Measurements from ENCODE around the gene SEMA4C. TPM values are rescaled to one million over a fixed set of nuclear protein-coding genes. Genes with fewer than 3 reads are reported as not detected.

SEMA4C gene
- total RNA-seq, 2 experiments from 2014 or later = 7.7 to 8.5 TPM

DNA sequence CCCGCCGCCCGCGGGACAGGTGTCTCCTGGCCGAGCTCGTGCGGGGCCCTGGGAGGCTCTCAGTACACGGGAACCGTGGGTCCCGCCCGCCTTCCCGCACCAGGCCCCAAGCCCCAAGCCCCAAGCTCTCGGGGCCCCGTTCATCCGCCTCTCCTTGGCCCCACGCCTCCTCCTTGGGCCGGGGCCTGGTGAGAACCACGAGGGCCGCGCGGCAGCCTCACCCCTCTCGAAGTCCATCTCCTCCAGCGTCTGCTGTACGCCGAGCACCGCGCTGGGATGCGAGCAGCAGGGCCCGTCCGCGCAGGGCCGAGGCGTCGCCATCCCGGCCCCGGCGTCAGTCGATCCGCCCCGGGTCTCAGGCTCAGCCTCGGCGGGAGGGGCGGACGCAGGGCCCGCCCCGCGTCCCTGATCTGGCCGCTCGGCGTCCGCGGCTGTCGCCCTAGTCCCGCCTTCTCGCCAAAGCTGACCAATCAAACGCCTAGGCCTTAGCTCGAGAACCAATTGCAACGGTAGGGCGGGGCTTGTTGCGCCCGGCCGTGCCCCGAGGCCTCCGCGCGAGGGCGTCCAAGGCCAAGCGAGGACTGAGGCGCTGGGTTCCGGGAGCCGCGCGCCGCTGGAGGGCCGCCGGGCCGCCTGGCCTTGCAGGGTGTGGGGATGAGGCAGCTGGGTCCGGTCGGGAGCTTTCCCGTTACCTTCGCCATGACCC is 12.1 kb downstream of the SEMA4C start, which contains the start of gene ANKRD39:
ANKRD39 (minus strand) TSS at position 350 of the 706 bp plus-strand sequence; CDS start at position 321, 29 bp downstream.
- Mint-ChIP-seq H3K4me1 (ENCODE audit: low read depth) (peaks cover 34% of the 10 kb centered on the region), H3K27me3 (ENCODE audit: low read depth) (no peaks in the 10 kb centered on the region), H3K9me3 (no peaks in the 10 kb centered on the region)

DNA sequence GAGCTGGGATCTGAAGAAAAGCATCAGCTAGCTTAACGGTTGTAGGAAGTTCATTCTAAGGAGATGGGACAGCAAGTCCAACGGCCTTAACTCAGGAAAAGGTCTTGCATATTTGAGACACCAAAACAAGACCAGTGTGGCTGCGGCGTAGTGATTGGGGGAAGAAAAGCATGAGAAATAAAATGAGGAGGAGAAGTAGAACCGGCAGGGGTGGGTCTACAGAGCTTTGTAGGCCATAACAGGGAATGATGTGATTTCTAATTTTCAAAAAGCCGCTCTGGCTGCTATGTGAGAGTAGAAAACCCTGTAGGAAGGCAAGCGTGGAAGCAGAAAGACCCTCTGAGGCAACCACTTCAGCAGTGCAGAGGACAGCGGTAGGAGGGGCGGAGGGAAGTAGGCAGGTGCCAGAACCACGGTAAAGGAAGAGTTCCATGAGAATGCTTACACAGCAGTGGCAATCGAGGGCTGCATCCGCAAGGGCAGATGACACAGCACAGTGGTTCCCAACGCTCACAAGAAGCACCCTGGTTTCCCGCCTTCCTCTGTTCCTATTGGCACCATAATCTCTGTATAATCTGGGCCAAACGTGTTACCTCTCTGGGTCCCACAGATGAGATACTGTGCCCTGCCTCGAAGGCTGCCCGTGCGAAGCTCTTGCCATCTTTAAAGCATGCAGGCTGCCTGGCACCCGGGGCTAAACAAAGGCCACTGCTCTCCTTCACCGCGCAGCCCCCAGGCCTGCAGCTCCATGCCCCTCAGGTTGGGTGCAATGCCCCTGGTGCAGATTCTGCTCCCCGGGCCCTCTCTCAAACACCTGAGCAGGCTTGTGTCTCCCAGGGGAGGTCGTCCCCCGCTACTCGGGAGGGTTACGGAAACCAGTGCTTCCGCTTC is 12.9 kb downstream of the SEMA4C start:
- intact Hi-C loops (cut with micrococcal nuclease) = loop anchor here (5.0 kb wide), 2 partner anchors 95 to 220 kb away; partner anchors contain the start of genes CNNM4 and KANSL3
- Mint-ChIP-seq H3K36me3 (ENCODE audit: low read depth) (peaks cover 16% of the 10 kb centered on the region), H3K27ac (peak overlapping the region; percentile 71), H3K27me3 (ENCODE audit: low read depth) (no peaks in the 10 kb centered on the region), H3K4me3 (peak overlapping the region; percentile 86), H3K9me3 (no peaks in the 10 kb centered on the region), H3K4me1 (ENCODE audit: low read depth) (peaks cover 34% of the 10 kb centered on the region)
- CTCF ChIA-PET = interaction anchor here (0.6 to 10.4 kb wide), 39 partner anchors 8 to 264 kb away, joined by 3 to 214 read pairs (median 5); partner anchors contain the start of genes ANKRD23 and ANKRD36
- DNase-seq = peak; percentile 65

More for the DNA sequence above, 12.1 kb downstream of the SEMA4C start, which contains the start of gene ANKRD39:
- H3K27ac Mint-ChIP-seq = peak within 1 kb of the TSS; percentile 71
- intact Hi-C loops (cut with micrococcal nuclease) = loop anchor here (1.0 to 5.0 kb wide), 8 partner anchors 9 to 254 kb away; partner anchors contain the start of genes CNNM3, CNNM4 and KANSL3
- peak; percentile 99 for DNase-seq
- H3K4me3 Mint-ChIP-seq = peak within 1 kb of the TSS; percentile 86
- CTCF ChIA-PET = interaction anchor here (0.6 to 10.4 kb wide), 39 partner anchors 9 to 265 kb away, joined by 3 to 214 read pairs (median 5); partner anchors contain the start of genes ANKRD23 and ANKRD36
- peaks cover 14% of the 10 kb centered on the region for H3K36me3 Mint-ChIP-seq (ENCODE audit: low read depth)

DNA sequence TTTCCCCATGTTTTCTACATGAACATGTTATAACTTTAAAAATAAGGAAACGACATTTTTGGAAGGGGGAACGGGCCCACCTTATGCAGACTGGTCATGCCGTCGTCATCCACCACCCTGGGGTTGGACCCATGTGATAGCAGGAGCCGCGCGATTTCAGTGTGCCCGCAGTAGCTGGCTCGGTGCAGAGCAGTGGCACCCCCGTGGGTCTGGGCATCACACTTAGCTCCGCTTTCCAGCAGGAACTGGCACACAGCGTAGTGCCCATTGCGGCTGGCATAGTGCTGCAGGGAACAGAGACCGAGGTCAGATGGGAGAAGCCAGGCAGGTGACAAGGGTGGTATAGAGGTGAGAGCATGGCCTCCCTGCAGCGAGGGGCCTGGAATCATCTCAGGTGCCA is 16.6 kb downstream of the SEMA4C start:
- Mint-ChIP-seq H3K9me3 (no peaks in the 10 kb centered on the region), H3K4me3 (no peak overlapping the region), H3K27ac (no peak overlapping the region), H3K36me3 (ENCODE audit: low read depth) (peaks cover 21% of the 10 kb centered on the region), H3K4me1 (ENCODE audit: low read depth) (peaks cover 16% of the 10 kb centered on the region), H3K27me3 (ENCODE audit: low read depth) (no peaks in the 10 kb centered on the region)
- DNase-seq = no peak
- intact Hi-C loops (cut with micrococcal nuclease) = no loop called here
- CTCF ChIA-PET = interaction anchor here (2.6 kb wide), 1 partner anchor 98 kb away, joined by 22 read pairs; no protein-coding TSS in a partner anchor

DNA sequence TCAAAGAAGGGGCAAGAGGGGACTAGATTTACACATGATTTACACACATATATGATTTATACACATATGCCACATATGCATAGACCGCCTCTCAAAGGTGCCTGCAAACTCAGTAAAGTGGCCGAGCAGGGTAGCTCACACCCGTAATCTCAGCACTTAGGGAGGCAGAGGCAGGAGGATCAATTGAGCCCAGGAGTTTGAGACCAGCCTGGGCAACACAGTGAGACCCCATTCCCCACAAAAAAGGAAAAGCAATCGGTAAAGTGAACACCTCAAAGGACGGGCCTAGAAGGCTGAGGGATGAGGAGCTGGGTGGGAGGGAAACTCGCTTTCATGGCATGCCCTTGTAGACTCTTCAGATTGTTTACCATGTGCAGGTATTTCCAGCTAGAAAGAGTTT is 17.2 kb downstream of the SEMA4C start:
- DNase-seq = no peak
- Mint-ChIP-seq H3K27ac (no peak overlapping the region), H3K4me3 (no peak overlapping the region), H3K9me3 (no peaks in the 10 kb centered on the region), H3K27me3 (ENCODE audit: low read depth) (no peaks in the 10 kb centered on the region), H3K4me1 (ENCODE audit: low read depth) (peaks cover 16% of the 10 kb centered on the region), H3K36me3 (ENCODE audit: low read depth) (peaks cover 21% of the 10 kb centered on the region)
- CTCF ChIA-PET = interaction anchor here (0.9 to 2.6 kb wide), 2 partner anchors 89 to 98 kb away, joined by 5 to 22 read pairs; no protein-coding TSS in a partner anchor
- intact Hi-C loops (cut with micrococcal nuclease) = no loop called here

DNA sequence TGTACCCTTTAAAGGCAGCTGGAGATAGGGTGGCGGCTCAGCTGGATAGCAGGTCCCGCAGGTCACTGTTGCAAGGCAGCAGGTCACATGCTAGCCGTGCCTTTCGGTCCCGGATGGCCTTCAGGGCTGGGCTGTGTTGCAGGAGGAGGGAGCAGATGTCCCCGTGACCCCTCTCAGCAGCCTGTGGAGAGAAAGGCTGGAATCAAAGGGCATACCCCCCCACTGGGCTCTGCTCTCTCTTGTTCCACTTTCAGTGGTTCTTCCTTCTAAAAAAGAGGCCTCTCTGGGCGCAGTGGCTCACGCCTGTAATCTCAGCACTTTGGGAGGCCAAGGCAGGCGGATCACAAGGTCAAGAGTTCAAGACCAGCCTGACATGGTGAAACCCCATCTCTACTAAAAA is 21.6 kb downstream of the SEMA4C start:
- Mint-ChIP-seq H3K27ac (no peak overlapping the region), H3K36me3 (ENCODE audit: low read depth) (peaks cover 21% of the 10 kb centered on the region), H3K4me1 (ENCODE audit: low read depth) (no peaks in the 10 kb centered on the region), H3K4me3 (no peak overlapping the region), H3K27me3 (ENCODE audit: low read depth) (no peaks in the 10 kb centered on the region), H3K9me3 (no peaks in the 10 kb centered on the region)
- CTCF ChIA-PET = interaction anchor here (2.1 kb wide), 1 partner anchor 10 kb away, joined by 9 read pairs; the partner anchor contains the start of gene ANKRD39
- no peak for DNase-seq
- intact Hi-C loops (cut with micrococcal nuclease) = no loop called here

DNA sequence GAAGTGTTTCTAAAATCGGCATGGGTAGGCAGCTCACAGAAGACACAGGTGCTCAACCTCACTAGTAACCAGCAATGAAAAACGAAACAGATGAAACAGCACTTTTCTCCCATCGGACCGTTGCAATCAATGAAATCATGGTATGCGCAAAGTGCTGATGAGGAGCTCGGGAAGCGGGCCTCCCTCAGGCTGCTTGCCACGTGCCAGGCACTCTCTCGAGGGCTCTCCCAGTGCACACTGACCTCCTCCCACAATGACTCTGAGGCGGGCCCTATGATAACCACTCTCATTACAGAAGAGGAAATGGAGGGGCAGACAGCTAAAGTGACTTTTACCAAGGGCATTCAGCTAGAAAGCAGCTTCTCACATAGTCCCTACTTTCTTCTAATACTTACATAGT is 22.3 kb downstream of the SEMA4C start:
- Mint-ChIP-seq H3K9me3 (no peaks in the 10 kb centered on the region), H3K27me3 (ENCODE audit: low read depth) (no peaks in the 10 kb centered on the region), H3K4me1 (ENCODE audit: low read depth) (no peaks in the 10 kb centered on the region), H3K36me3 (ENCODE audit: low read depth) (peaks cover 15% of the 10 kb centered on the region), H3K4me3 (no peak overlapping the region), H3K27ac (no peak overlapping the region)
- intact Hi-C loops (cut with micrococcal nuclease) = no loop called here
- DNase-seq = no peak
- CTCF ChIA-PET = interaction anchor here (0.6 to 2.1 kb wide), 3 partner anchors 10 to 103 kb away, joined by 3 to 9 read pairs (median 4); partner anchors contain the start of gene ANKRD39

DNA sequence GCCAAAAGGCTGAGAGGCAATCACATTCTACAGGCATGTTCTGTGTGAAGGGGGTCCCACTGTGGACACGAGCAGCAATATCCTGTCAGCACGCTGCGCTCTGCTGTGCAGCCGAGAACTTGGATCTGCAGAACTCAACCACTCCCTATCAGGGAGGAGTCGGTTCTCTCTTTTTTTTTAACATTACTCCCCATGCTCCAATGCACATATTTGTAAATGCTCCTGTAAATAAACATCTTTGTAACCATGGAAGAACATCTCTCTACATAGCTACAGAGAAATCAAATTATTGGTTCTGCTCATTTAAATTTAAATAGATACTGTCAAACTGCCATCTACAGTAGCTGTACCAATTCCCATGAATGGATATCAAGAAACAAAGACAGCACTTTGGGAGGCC is 23.1 kb downstream of the SEMA4C start:
- CTCF ChIA-PET = no interaction called here
- Mint-ChIP-seq H3K9me3 (no peaks in the 10 kb centered on the region), H3K4me3 (no peak overlapping the region), H3K36me3 (ENCODE audit: low read depth) (peaks cover 14% of the 10 kb centered on the region), H3K4me1 (ENCODE audit: low read depth) (no peaks in the 10 kb centered on the region), H3K27me3 (ENCODE audit: low read depth) (no peaks in the 10 kb centered on the region), H3K27ac (no peak overlapping the region)
- DNase-seq = no peak
- intact Hi-C loops (cut with micrococcal nuclease) = no loop called here

DNA sequence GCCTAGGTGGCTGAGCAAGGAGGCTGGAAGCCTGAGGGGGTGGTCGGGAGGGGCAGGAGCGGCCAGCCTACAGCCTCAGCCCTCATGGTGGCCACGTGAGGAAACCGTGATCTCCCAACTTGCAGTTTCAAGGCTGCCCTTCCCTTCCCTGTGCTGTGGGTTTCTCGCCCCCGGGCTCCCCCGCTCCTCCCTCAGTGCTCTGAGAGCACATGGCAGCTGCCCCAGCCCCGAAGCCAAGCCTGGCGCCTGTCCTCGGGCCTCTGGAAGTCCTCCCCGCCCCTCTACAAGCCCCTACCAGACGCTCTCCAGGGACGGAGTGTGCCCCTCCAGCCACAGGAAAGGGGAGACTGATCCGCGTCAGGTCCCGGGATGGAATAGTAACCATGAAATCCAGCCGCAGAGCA is 25.5 kb downstream of the SEMA4C start:
- intact Hi-C loops (cut with micrococcal nuclease) = no loop called here
- peaks cover 6% of the 10 kb centered on the region for H3K4me1 Mint-ChIP-seq (ENCODE audit: low read depth)
- no peaks in the 10 kb centered on the region for H3K27me3 Mint-ChIP-seq (ENCODE audit: low read depth)
- H3K9me3 Mint-ChIP-seq = no peaks in the 10 kb centered on the region
- no peak overlapping the region for H3K27ac Mint-ChIP-seq
- CTCF ChIA-PET = interaction anchor here (1.1 to 1.7 kb wide), 2 partner anchors 13 to 17 kb away, joined by 3 to 8 read pairs; partner anchors contain the start of gene ANKRD39
- peaks cover 16% of the 10 kb centered on the region for H3K36me3 Mint-ChIP-seq (ENCODE audit: low read depth)
- no peak overlapping the region for H3K4me3 Mint-ChIP-seq
- no peak for DNase-seq

DNA sequence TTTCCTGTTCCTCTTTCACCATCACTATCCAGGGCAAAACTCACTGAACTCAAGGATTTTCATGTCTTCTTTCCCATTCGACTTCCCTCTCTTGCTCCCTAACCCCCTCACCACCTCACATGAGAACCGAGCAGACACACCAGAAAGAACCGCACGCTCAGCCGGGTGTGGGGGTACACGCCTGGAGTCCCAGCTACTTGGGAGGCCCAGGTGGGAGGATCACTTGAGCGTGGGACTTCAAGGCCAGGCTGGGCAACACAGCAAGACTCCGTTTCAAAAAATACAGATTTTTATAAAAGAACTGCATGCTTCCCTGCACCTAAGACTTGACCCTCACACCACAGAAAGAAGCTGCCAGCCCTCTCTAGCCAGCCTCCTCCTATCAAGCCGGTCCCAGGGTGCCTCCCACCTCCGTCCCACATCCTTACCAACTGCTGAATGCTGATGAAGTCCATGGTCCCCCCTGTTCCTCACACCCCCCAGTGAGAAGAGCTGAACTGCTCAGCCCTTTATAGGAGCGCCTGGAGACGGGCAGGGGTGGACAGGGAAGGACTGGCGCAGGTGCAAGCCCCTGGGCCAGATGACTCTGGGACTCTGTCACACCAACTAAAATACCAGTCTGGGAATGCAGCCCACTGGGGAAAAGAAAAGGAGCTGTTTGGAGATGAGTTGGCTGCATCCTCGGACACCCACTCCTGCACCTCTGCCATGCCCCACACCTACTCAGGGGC is 26.2 kb downstream of the SEMA4C start, which contains the start of gene ANKRD23:
ANKRD23 (minus strand) TSS at position 484 of the 731 bp plus-strand sequence; CDS start at position 455, 29 bp downstream.
- H3K9me3 Mint-ChIP-seq = no peaks in the 10 kb centered on the region
- CTCF ChIA-PET = interaction anchor here (1.1 to 1.7 kb wide), 2 partner anchors 14 to 16 kb away, joined by 3 to 8 read pairs; partner anchors contain the start of gene ANKRD39
- peaks cover 11% of the 10 kb centered on the region for H3K4me1 Mint-ChIP-seq (ENCODE audit: low read depth)
- DNase-seq = no peak
- no peaks in the 10 kb centered on the region for H3K27me3 Mint-ChIP-seq (ENCODE audit: low read depth)
- H3K36me3 Mint-ChIP-seq (ENCODE audit: low read depth) = peaks cover 18% of the 10 kb centered on the region
- H3K4me3 Mint-ChIP-seq = no peak within 1 kb of the TSS
- peak within 1 kb of the TSS; percentile 34 for H3K27ac Mint-ChIP-seq
- intact Hi-C loops (cut with micrococcal nuclease) = no loop called here

DNA sequence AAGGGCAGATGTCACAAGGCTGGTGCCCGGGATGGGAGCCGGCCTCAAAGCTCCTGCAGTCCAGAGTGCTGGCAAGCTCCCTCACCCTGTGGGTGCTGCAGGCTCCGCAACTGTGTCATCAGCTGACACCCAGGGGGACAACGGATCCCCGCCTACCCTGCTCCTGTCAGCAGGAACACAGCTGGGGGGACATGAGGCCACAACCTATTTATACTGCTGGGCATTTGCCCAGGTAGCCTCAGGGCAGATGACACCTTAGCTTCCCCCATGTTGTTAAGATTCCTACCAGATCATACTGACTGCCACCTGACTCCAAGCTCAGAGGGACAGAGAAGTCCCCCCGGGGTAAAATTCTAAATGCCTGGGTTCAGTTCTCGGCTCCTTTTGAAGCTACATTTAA is 27.3 kb downstream of the SEMA4C start:
- H3K9me3 Mint-ChIP-seq = no peaks in the 10 kb centered on the region
- CTCF ChIA-PET = interaction anchor here (0.6 to 1.3 kb wide), 4 partner anchors 9 to 270 kb away, joined by 3 to 5 read pairs (median 4); partner anchors contain the start of gene ANKRD39
- intact Hi-C loops (cut with micrococcal nuclease) = no loop called here
- H3K27me3 Mint-ChIP-seq (ENCODE audit: low read depth) = no peaks in the 10 kb centered on the region
- H3K4me3 Mint-ChIP-seq = no peak overlapping the region
- H3K4me1 Mint-ChIP-seq (ENCODE audit: low read depth) = peaks cover 11% of the 10 kb centered on the region
- DNase-seq = no peak
- H3K27ac Mint-ChIP-seq = no peak overlapping the region
- peaks cover 18% of the 10 kb centered on the region for H3K36me3 Mint-ChIP-seq (ENCODE audit: low read depth)
